ENCODE results near the gene ENAH.

ENAH gene

DNA sequence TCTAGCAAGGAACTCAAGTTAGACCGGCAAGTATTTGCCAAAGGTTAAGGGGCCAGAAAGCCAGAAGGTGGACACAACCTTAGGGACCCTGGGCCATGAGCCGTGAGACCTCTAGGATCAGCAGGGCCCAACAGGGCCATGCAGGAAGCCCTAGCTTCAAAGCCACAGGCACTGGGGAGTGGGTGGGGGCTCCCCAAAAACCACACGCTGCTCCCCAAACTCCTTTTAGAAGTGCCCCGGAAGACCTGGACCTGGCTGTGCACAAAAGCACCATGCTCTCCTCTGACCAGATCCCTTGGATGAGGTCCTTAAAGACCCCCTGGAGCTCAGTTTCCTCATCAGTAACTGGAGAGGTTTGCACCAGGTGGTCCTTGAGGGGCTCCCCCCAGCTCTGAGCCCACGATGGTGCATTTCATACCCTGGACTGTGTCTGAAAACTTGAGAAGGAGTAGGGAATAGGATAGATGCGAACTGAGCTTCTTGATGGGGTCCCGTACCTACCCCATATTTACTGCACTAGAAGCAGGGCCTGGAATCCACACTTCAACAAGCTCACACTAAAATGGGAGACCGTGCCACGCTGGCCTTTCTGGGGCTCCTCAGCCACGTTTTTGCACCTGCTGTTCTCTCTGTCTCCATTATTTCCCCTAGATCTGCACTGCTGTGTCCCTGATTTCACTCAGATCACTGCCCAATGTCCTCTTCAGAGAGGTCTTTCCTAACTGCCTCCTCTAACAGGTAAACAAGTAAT, 184.5 kb downstream of the ENAH start:
- no peak for TF ChIP-seq REST (IDR thresholded peaks at IDR 0.05; ENCODE audit: low read depth)
- no peak for TF ChIP-seq TCF12 (IDR thresholded peaks at IDR 0.05; ENCODE audit: low read depth)
- TF ChIP-seq, protein P1, sequence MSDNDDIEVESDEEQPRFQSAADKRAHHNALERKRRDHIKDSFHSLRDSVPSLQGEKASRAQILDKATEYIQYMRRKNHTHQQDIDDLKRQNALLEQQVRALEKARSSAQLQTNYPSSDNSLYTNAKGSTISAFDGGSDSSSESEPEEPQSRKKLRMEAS (IDR thresholded peaks at IDR 0.05), result no peak
- TF ChIP-seq RAD21 (IDR thresholded peaks at IDR 0.05; ENCODE audit: low read depth), result no peak
- TF ChIP-seq EGR1 (IDR thresholded peaks at IDR 0.05), result no peak
- TF ChIP-seq EP300 (IDR thresholded peaks at IDR 0.05; ENCODE audit: borderline replicate concordance), result no peak
- TF ChIP-seq FOXM1 (IDR thresholded peaks at IDR 0.05; ENCODE audit: borderline replicate concordance, low read depth), result no peak
- no peak for TF ChIP-seq CEBPB (IDR thresholded peaks at IDR 0.05)
- TF ChIP-seq ZBTB7A (IDR thresholded peaks at IDR 0.05; ENCODE audit: low read depth), result no peak
- no peak for TF ChIP-seq USF1 (IDR thresholded peaks at IDR 0.05)
- no peak for TF ChIP-seq NFIC (IDR thresholded peaks at IDR 0.05)
- TF ChIP-seq TAF1 (IDR thresholded peaks at IDR 0.05; ENCODE audit: low read depth), result no peak
- TF ChIP-seq YY1 (IDR thresholded peaks at IDR 0.05; ENCODE audit: low read depth), result no peak
- no peak for TF ChIP-seq CREB1 (IDR thresholded peaks at IDR 0.05; ENCODE audit: low read depth)

- TF ChIP-seq CEBPB (IDR thresholded peaks at IDR 0.05) (no peak), YY1 (IDR thresholded peaks at IDR 0.05; ENCODE audit: low read depth) (no peak), FOXM1 (IDR thresholded peaks at IDR 0.05; ENCODE audit: borderline replicate concordance, low read depth) (no peak), EP300 (IDR thresholded peaks at IDR 0.05; ENCODE audit: borderline replicate concordance) (no peak), TAF1 (IDR thresholded peaks at IDR 0.05; ENCODE audit: low read depth) (no peak), CREB1 (IDR thresholded peaks at IDR 0.05; ENCODE audit: low read depth) (no peak), USF1 (IDR thresholded peaks at IDR 0.05) (no peak), TCF12 (IDR thresholded peaks at IDR 0.05; ENCODE audit: low read depth) (no peak), REST (IDR thresholded peaks at IDR 0.05; ENCODE audit: low read depth) (no peak), TEAD4 (IDR thresholded peaks at IDR 0.05) (no peak), RAD21 (IDR thresholded peaks at IDR 0.05; ENCODE audit: low read depth) (no peak)
- TF ChIP-seq, protein P1 (IDR thresholded peaks at IDR 0.05), result no peak
These were observed 185.5 kb downstream of the ENAH start for GRCh38 chr1:225467193-225468020.

GRCh38 chr1:225466848-225467192, 186.1 kb downstream of the ENAH start:
- TF ChIP-seq USF1 (IDR thresholded peaks at IDR 0.05) (no peak), REST (IDR thresholded peaks at IDR 0.05; ENCODE audit: low read depth) (no peak), CEBPB (IDR thresholded peaks at IDR 0.05) (no peak), TEAD4 (IDR thresholded peaks at IDR 0.05) (no peak)

All from Ishikawa (cell line).